Neural cell (in vitro differentiated cells): ENCODE results near the gene LHX2.

ENCODE experiments used
- EP300 ChIP-seq: fragments of 450-650 bp; conservative IDR thresholded peaks from 2 replicates; pipeline ENCODE4 v1.6.1; 2014; ENCODE audit warnings: antibody characterized with exemption, mild to moderate bottlenecking, moderate library complexity; ENCODE audit not compliant: poor library complexity, severe bottlenecking
- EZH2 ChIP-seq: fragments of 200-600, 300-800 bp; shearing (Covaris generic), sonication (generic); IDR thresholded peaks from 2 replicates; pipeline ENCODE4 v1.6.1; 2014; ENCODE audit warnings: antibody characterized with exemption, low read length, borderline replicate concordance, mild to moderate bottlenecking; ENCODE audit not compliant: insufficient read depth, poor library complexity, severe bottlenecking
- MXI1 ChIP-seq: fragments of 450-650 bp; conservative IDR thresholded peaks from 2 replicates; pipeline ENCODE4 v1.6.1; 2014; ENCODE audit warnings: antibody characterized with exemption, mild to moderate bottlenecking; ENCODE audit not compliant: poor library complexity, severe bottlenecking
- POLR2AphosphoS5 ChIP-seq: IDR thresholded peaks from 2 replicates; pipeline ENCODE4 v1.6.1; 2012
- SMC3 ChIP-seq: fragments of 450-650 bp; conservative IDR thresholded peaks from 2 replicates; pipeline ENCODE4 v1.6.1; 2014; ENCODE audit warnings: antibody characterized with exemption, mild to moderate bottlenecking, moderate library complexity; ENCODE audit not compliant: poor library complexity
- TAF1 ChIP-seq: IDR thresholded peaks from 2 replicates; pipeline ENCODE4 v1.6.1; 2012; ENCODE audit warnings: low read depth
- TF ChIP-seq, protein P1 (sequence below): fragments of 450-650 bp; IDR thresholded peaks from 2 replicates; pipeline ENCODE4 v1.5.1; 2014; ENCODE audit warnings: antibody characterized with exemption, mild to moderate bottlenecking, moderate library complexity; ENCODE audit not compliant: poor library complexity, severe bottlenecking
- TF ChIP-seq, protein P2 (sequence below): IDR thresholded peaks from 2 replicates; pipeline ENCODE4 v1.6.1; 2012; ENCODE audit warnings: borderline replicate concordance

DNA sequence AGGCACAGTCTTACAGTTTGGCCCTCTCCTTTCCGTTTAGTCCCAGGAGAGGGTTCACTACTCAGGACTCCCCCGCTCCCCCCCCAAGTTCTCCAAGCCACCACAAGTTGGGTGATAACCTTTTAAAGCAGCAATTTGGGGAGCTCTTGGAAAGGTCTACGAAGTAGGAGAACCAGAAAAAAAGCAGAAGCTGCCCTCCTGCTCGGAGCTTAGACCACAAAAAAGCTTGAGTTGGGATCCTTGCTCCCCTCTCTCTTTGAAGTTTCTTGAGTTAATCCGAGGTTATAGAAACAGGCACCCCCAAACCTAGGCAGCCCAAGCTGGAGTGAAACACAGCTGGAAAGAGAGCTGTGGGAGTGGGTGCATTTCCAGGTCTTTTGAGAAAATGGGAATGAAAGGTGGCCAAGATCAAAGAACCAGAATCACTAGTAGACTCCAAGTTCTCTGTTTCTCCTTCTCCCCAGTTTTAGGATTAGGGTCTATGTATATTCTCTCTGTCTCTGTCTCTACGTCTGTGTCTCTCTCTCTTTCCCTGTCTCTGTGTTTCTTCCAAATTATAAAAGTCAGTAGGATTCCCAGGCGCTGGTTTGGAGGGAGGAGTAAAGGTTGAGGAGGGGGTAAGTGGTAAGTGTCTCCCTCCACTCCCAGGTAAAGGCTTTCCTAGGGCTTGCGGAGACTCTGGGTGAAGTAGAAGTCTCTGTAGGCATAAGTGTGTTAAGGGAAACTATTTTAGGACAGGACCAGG is 2.8 kb downstream of the LHX2 start:
- TF ChIP-seq, protein P1, sequence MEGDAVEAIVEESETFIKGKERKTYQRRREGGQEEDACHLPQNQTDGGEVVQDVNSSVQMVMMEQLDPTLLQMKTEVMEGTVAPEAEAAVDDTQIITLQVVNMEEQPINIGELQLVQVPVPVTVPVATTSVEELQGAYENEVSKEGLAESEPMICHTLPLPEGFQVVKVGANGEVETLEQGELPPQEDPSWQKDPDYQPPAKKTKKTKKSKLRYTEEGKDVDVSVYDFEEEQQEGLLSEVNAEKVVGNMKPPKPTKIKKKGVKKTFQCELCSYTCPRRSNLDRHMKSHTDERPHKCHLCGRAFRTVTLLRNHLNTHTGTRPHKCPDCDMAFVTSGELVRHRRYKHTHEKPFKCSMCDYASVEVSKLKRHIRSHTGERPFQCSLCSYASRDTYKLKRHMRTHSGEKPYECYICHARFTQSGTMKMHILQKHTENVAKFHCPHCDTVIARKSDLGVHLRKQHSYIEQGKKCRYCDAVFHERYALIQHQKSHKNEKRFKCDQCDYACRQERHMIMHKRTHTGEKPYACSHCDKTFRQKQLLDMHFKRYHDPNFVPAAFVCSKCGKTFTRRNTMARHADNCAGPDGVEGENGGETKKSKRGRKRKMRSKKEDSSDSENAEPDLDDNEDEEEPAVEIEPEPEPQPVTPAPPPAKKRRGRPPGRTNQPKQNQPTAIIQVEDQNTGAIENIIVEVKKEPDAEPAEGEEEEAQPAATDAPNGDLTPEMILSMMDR: no peak
- no peak for TF ChIP-seq TAF1
- no peak for TF ChIP-seq EZH2
- TF ChIP-seq MXI1: no peak
- no peak for TF ChIP-seq EP300
- TF ChIP-seq, protein P2, sequence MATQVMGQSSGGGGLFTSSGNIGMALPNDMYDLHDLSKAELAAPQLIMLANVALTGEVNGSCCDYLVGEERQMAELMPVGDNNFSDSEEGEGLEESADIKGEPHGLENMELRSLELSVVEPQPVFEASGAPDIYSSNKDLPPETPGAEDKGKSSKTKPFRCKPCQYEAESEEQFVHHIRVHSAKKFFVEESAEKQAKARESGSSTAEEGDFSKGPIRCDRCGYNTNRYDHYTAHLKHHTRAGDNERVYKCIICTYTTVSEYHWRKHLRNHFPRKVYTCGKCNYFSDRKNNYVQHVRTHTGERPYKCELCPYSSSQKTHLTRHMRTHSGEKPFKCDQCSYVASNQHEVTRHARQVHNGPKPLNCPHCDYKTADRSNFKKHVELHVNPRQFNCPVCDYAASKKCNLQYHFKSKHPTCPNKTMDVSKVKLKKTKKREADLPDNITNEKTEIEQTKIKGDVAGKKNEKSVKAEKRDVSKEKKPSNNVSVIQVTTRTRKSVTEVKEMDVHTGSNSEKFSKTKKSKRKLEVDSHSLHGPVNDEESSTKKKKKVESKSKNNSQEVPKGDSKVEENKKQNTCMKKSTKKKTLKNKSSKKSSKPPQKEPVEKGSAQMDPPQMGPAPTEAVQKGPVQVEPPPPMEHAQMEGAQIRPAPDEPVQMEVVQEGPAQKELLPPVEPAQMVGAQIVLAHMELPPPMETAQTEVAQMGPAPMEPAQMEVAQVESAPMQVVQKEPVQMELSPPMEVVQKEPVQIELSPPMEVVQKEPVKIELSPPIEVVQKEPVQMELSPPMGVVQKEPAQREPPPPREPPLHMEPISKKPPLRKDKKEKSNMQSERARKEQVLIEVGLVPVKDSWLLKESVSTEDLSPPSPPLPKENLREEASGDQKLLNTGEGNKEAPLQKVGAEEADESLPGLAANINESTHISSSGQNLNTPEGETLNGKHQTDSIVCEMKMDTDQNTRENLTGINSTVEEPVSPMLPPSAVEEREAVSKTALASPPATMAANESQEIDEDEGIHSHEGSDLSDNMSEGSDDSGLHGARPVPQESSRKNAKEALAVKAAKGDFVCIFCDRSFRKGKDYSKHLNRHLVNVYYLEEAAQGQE: no peak
- no peak for TF ChIP-seq POLR2AphosphoS5
- no peak for TF ChIP-seq SMC3
